ENCODE data around the gene FRMD4B. TPM values are rescaled to one million over a fixed set of nuclear protein-coding genes. Genes with fewer than 3 reads are reported as not detected.
A peak's percentile ranks its signal among the peaks of the same experiment; 100 is the strongest.
"Not testable (repeated sequence)": the region's sequence is repeated elsewhere in the genome, so short reads cannot be mapped to it uniquely, and the experiment has no call there.

The FRMD4B gene
- total RNA-seq, 3 donors from 2014 or later (not counting 1 experiment from before 2014, with no cell fraction given) = 8.5 to 19.8 (median 9.4) TPM

DNA sequence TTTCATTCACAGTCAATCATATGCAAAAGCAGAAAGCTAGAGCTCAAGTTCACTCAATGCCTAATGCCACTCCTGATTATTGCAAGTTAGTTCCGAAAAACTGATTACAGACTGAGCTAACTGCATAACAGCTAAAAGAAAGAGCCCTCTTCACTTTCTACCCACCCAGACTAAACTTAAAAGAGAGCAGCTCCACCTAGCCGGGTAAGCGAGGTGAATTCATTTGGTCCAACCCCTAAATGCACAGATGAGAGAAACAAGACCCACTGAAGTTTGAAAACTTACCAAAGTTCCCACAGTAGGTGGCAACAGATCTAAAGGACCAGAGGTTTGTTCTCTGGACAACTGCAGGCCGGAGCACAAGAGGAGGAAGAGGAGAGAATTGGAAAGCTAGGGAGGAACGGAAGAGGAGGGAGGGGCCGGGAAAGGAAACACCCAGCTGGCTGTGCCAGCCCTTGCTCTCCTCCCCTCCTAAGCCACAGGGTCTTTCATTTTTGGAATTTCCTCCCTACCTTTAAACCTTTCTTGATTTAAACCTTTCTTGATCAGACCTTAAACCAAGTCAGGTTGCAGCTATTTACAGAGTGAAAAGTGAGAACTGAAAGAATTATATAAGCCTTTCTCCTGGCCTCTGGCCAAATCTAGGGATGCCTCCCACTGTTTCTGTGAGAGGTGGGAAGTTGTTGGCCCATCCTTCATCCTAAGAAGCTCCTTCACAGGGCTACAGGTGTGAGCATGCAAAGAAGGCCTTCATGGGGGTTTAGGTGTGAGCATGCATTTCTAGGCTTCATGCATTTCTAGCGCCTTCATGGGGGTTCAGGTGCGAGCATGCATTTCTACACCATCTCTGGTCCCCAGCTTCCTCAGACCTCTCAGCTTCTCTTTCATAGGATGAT, 148.8 kb downstream of the FRMD4B start:
- DNase-seq (peak in 1 of 2 donors; percentile 30), ATAC-seq (no peak)
- H3K27me3 Mint-ChIP-seq (ENCODE audit: low read depth in 2 of 2) = no peaks in the 10 kb centered on the region
- no peak for TF ChIP-seq CTCF (IDR thresholded peaks at IDR 0.05)
- H3K27ac ChIP-seq (ENCODE audit: low read length) = no peak overlapping the region
- 54% methylated on average over 4 of the region's 8 CpGs for WGBS (ENCODE audit: insufficient coverage)
- no peaks in the 10 kb centered on the region for H3K27me3 ChIP-seq (ENCODE audit: control insufficient read depth, insufficient read depth, low read length)
- H3K27ac Mint-ChIP-seq = no peak overlapping the region
- H3K9me3 ChIP-seq (ENCODE audit: control insufficient read depth, insufficient read depth, low read length) = no peaks in the 10 kb centered on the region
- H3K4me1 Mint-ChIP-seq = peaks cover 7 to 19% of the 10 kb centered on the region in 2 donors
- intact Hi-C loops (cut with micrococcal nuclease) = no loop called here
- peaks cover 4% of the 10 kb centered on the region for H3K4me1 ChIP-seq (ENCODE audit: control insufficient read depth, insufficient read depth, low read length)
- no peak overlapping the region for H3K4me3 Mint-ChIP-seq
- H3K9me3 Mint-ChIP-seq = no peaks in the 10 kb centered on the region
- H3K36me3 Mint-ChIP-seq = no peaks in the 10 kb centered on the region
- H3K36me3 ChIP-seq (ENCODE audit: control insufficient read depth, insufficient read depth, low read length) = no peaks in the 10 kb centered on the region
- H3K4me3 ChIP-seq (ENCODE audit: low read length) = no peak overlapping the region

DNA sequence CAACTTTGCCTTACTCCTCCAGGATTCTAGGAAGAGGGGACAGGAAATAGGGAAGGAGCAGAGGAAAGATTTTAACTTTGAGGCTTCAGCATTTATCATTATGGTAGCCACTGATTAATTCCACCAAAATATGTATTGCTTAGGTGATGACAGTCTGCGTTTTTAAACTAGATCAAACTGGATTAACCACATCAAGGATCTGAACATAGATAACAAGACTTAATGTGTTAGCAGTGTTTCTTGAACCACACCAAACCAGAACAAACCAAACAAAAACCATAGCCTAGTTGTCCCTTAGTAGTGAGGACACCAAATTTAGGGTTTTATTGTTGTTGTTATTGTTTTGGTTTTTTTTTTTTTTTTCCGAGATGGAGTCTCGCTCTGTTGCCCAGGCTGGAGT, 150.0 kb downstream of the FRMD4B start:
- intact Hi-C loops (cut with micrococcal nuclease) = no loop called here
- Mint-ChIP-seq H3K4me1 (peaks cover 7 to 11% of the 10 kb centered on the region in 2 donors), H3K36me3 (no peaks in the 10 kb centered on the region), H3K27me3 (ENCODE audit: low read depth in 2 of 2) (no peaks in the 10 kb centered on the region), H3K27ac (no peak overlapping the region), H3K9me3 (no peaks in the 10 kb centered on the region), H3K4me3 (no peak overlapping the region)
- H3K4me1 ChIP-seq (ENCODE audit: control insufficient read depth, insufficient read depth, low read length) = peaks cover 4% of the 10 kb centered on the region
- ATAC-seq (peak in 1 of 3 donors; percentile 40), DNase-seq (peak in 1 of 2 donors; percentile 58)
- H3K9me3 ChIP-seq (ENCODE audit: control insufficient read depth, insufficient read depth, low read length) = no peaks in the 10 kb centered on the region
- TF ChIP-seq CTCF (IDR thresholded peaks at IDR 0.05) = no peak
- no peaks in the 10 kb centered on the region for H3K36me3 ChIP-seq (ENCODE audit: control insufficient read depth, insufficient read depth, low read length)
- no peak overlapping the region for H3K27ac ChIP-seq (ENCODE audit: low read length)
- H3K27me3 ChIP-seq (ENCODE audit: control insufficient read depth, insufficient read depth, low read length) = no peaks in the 10 kb centered on the region
- no peak overlapping the region for H3K4me3 ChIP-seq (ENCODE audit: low read length)
- 84% methylated on average over 2 of the region's 3 CpGs for WGBS (ENCODE audit: insufficient coverage)

- intact Hi-C loops (cut with micrococcal nuclease); H3K27ac ChIP-seq (ENCODE audit: low read length); H3K9me3 Mint-ChIP-seq; DNase-seq; H3K4me1 ChIP-seq (ENCODE audit: control insufficient read depth, insufficient read depth, low read length); H3K27me3 ChIP-seq (ENCODE audit: control insufficient read depth, insufficient read depth, low read length); H3K4me1 Mint-ChIP-seq; H3K36me3 ChIP-seq (ENCODE audit: control insufficient read depth, insufficient read depth, low read length); H3K4me3 ChIP-seq (ENCODE audit: low read length); H3K27ac Mint-ChIP-seq; H3K36me3 Mint-ChIP-seq; H3K27me3 Mint-ChIP-seq (ENCODE audit: low read depth in 2 of 2); ATAC-seq; H3K4me3 Mint-ChIP-seq; H3K9me3 ChIP-seq (ENCODE audit: control insufficient read depth, insufficient read depth, low read length): not testable (repeated sequence)
- 100% methylated on average over 3 of the region's 4 CpGs for WGBS (ENCODE audit: insufficient coverage)
Measured at GRCh38 chr3:69235227-69235626, 150.7 kb downstream of the FRMD4B start.

DNA sequence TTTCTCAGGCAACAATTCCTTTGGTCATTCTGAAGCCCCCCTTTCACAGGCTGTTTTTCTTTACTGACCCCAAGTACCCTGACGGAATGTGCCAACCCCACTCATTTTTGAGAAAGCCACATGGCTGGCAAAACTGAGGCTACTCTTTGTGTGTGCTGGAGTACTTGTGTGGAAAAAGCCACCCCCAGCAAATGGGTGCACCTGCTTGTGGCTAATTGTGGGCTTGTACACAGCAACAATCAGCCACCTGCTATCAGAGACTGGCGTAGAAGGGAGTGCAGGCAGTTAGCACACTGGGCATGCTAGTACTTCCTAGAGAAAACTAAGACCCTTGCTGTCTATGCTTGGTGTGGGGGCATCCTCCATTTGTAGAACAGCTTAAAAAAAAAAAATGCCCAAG, 153.4 kb downstream of the FRMD4B start:
- Mint-ChIP-seq H3K36me3 (no peaks in the 10 kb centered on the region), H3K4me1 (peaks cover 7% of the 10 kb centered on the region in 2 donors), H3K27me3 (ENCODE audit: low read depth in 2 of 2) (no peaks in the 10 kb centered on the region), H3K27ac (no peak overlapping the region), H3K4me3 (no peak overlapping the region), H3K9me3 (no peaks in the 10 kb centered on the region)
- 88% methylated on average over 2 of the region's 2 CpGs for WGBS (ENCODE audit: insufficient coverage)
- TF ChIP-seq CTCF (IDR thresholded peaks at IDR 0.05) = no peak
- Histone ChIP-seq H3K27me3 (ENCODE audit: control insufficient read depth, insufficient read depth, low read length) (no peaks in the 10 kb centered on the region), H3K27ac (ENCODE audit: low read length) (no peak overlapping the region), H3K36me3 (ENCODE audit: control insufficient read depth, insufficient read depth, low read length) (no peaks in the 10 kb centered on the region), H3K4me3 (ENCODE audit: low read length) (no peak overlapping the region), H3K4me1 (ENCODE audit: control insufficient read depth, insufficient read depth, low read length) (peaks cover 4% of the 10 kb centered on the region), H3K9me3 (ENCODE audit: control insufficient read depth, insufficient read depth, low read length) (no peaks in the 10 kb centered on the region)
- DNase-seq = no peak
- intact Hi-C loops (cut with micrococcal nuclease) = no loop called here
- ATAC-seq = no peak

Measured in natural killer cell (primary cell).